GM23338 (cell line): Measurements from ENCODE around the gene PDZD7. TPM values are rescaled to one million over a fixed set of nuclear protein-coding genes. Genes with fewer than 3 reads are reported as not detected.

Source experiments
- ATAC-seq: fragments of 200-7000 bp; cut with Tn5 transposase; 3 replicates; pipeline ENCODE4 v1.9.1; 2020
- DNase-seq: peaks from one replicate; pipeline ENCODE4 v3.0.0-alpha.2; 2015; ENCODE audit warnings: low spot score
- H2AFZ ChIP-seq: fragments of 200-600 bp; sonication (generic); 2 replicates; pipeline ENCODE4 v1.8.0; 2016; ENCODE audit warnings: antibody characterized with exemption, mild to moderate bottlenecking, moderate library complexity
- H3F3A ChIP-seq: fragments of 200-600 bp; sonication (generic); replicated peaks from 2 replicates; pipeline ENCODE4 v1.8.0; 2017; ENCODE audit warnings: antibody characterized with exemption, mixed run types, low read depth
- H3K27ac ChIP-seq: fragments of 200-600 bp; sonication (generic); 2 replicates; pipeline ENCODE4 v1.6.1; 2016; ENCODE audit warnings: low read depth
- H3K27me3 ChIP-seq: fragments of 200-600 bp; sonication (generic); 2 replicates; pipeline ENCODE4 v1.8.0; 2016; ENCODE audit warnings: mild to moderate bottlenecking, mixed run types, moderate library complexity; ENCODE audit not compliant: insufficient read depth
- H3K36me3 ChIP-seq: fragments of 200-600 bp; sonication (generic); 2 replicates; pipeline ENCODE4 v1.8.0; 2016; ENCODE audit warnings: mild to moderate bottlenecking; ENCODE audit not compliant: insufficient read depth
- H3K4me1 ChIP-seq: fragments of 200-600 bp; sonication (generic); 2 replicates; pipeline ENCODE4 v1.8.0; 2016; ENCODE audit warnings: mild to moderate bottlenecking, moderate library complexity; ENCODE audit not compliant: insufficient read depth
- H3K4me2 ChIP-seq: fragments of 200-600 bp; sonication (generic); 2 replicates; pipeline ENCODE4 v1.7.1; 2017; ENCODE audit warnings: mixed run types
- H3K4me3 ChIP-seq: fragments of 200-600 bp; sonication (generic); 2 replicates; pipeline ENCODE4 v1.6.1; 2016; ENCODE audit warnings: mixed run types
- H3K79me2 ChIP-seq: fragments of 200-600 bp; sonication (generic); replicated peaks from 2 replicates; pipeline ENCODE4 v1.8.0; 2017; ENCODE audit warnings: mild to moderate bottlenecking; ENCODE audit not compliant: insufficient read depth
- H3K9me2 ChIP-seq: fragments of 200-600 bp; sonication (generic); 2 replicates; pipeline ENCODE4 v1.8.0; 2017; ENCODE audit not compliant: insufficient read depth
- H4K20me1 ChIP-seq: fragments of 200-600 bp; sonication (generic); replicated peaks from 2 replicates; pipeline ENCODE4 v1.8.0; 2017; ENCODE audit warnings: mild to moderate bottlenecking; ENCODE audit not compliant: insufficient read depth
- H3K27ac Mint-ChIP-seq: 2 replicates; pipeline ENCODE4 v1.8.0; 2020; ENCODE audit warnings: inconsistent platforms, mild to moderate bottlenecking, moderate library complexity, mixed read lengths
- H3K27me3 Mint-ChIP-seq: 3 replicates; pipeline ENCODE4 v1.8.0; 2022; ENCODE audit warnings: low read depth, mild to moderate bottlenecking, moderate library complexity, mixed read lengths, inconsistent platforms; ENCODE audit not compliant: insufficient read depth, poor library complexity
- H3K36me3 Mint-ChIP-seq: 3 replicates; pipeline ENCODE4 v1.8.0; 2021; ENCODE audit warnings: low read depth, mild to moderate bottlenecking, inconsistent platforms, moderate library complexity, mixed read lengths
- H3K4me1 Mint-ChIP-seq: 3 replicates; pipeline ENCODE4 v1.8.0; 2020; ENCODE audit warnings: mild to moderate bottlenecking, inconsistent platforms, mixed read lengths
- H3K4me3 Mint-ChIP-seq: 3 replicates; pipeline ENCODE4 v1.8.0; 2021; ENCODE audit warnings: moderate library complexity, mild to moderate bottlenecking, inconsistent platforms, mixed read lengths
- H3K9me3 Mint-ChIP-seq: 3 replicates; pipeline ENCODE4 v1.8.0; 2020; ENCODE audit warnings: moderate library complexity, mild to moderate bottlenecking, inconsistent platforms, mixed read lengths
- CREB1 ChIP-seq: fragments of 250-450 bp; sonication (Bioruptor Pico); IDR thresholded peaks from 2 replicates; pipeline ENCODE4 v1.5.0; 2020; ENCODE audit warnings: low read depth, mild to moderate bottlenecking, moderate library complexity
- CTCF ChIP-seq, 2 experiments: fragments of 200-600 bp in 1 of 2; sonication (generic) in 1 of 2; conservative IDR thresholded peaks; 2 replicates each; pipeline versions ENCODE4 v1.5.1 to v1.6.1; 2016 to 2017; ENCODE audit warnings: antibody characterized with exemption in 2 of 2, low read depth in 2 of 2, mild to moderate bottlenecking in 2 of 2, moderate library complexity in 1 of 2
- EZH2 ChIP-seq: fragments of 200-600 bp; sonication (generic); IDR thresholded peaks from one replicate; pipeline ENCODE4 v1.8.0; 2017; ENCODE audit warnings: antibody characterized with exemption, mild to moderate bottlenecking, low read depth; ENCODE audit not compliant: unreplicated experiment
- EZH2phosphoT487 ChIP-seq: fragments of 200-600 bp; sonication (generic); IDR thresholded peaks from one replicate; pipeline ENCODE4 v1.8.1; 2018; ENCODE audit warnings: antibody characterized with exemption; ENCODE audit not compliant: unreplicated experiment
- JUNB ChIP-seq: IDR thresholded peaks from one replicate; pipeline ENCODE4 v1.6.1; 2016; ENCODE audit warnings: antibody characterized with exemption; ENCODE audit not compliant: unreplicated experiment
- POLR2AphosphoS5 ChIP-seq: IDR thresholded peaks from 2 replicates; pipeline ENCODE4 v1.6.1; 2016; ENCODE audit warnings: antibody characterized with exemption, low read depth
- ZNF114 ChIP-seq: fragments of 250-450 bp; sonication (Bioruptor Pico); IDR thresholded peaks from 2 replicates; pipeline ENCODE4 v1.5.0; 2020; ENCODE audit warnings: mild to moderate bottlenecking, moderate library complexity
- ZNF331 ChIP-seq: fragments of 250-450 bp; sonication (Bioruptor Pico); IDR thresholded peaks from 2 replicates; pipeline ENCODE4 v1.5.0; 2020; ENCODE audit warnings: low read depth, mild to moderate bottlenecking, moderate library complexity
- polyA plus RNA-seq: library from polyadenylated mRNA; unstranded; fragments of >200 nt; fragmentation: Nextera tagmentation; extraction: Ambion mirVana; gene quantifications from 2 replicates; pipeline ENCODE4 v1.2.1, GENCODE V29; 2016
- total RNA-seq: library from RNA; depleted of rRNA; stranded (reverse); fragments of >200 nt; shearing (Covaris generic); gene quantifications from 2 replicates; pipeline ENCODE4 v1.2.3, GENCODE V29; 2014

Gene PDZD7
- total and polyA plus RNA-seq, 2 experiments from 2014 or later, result 1.7 to 2.3 TPM

DNA sequence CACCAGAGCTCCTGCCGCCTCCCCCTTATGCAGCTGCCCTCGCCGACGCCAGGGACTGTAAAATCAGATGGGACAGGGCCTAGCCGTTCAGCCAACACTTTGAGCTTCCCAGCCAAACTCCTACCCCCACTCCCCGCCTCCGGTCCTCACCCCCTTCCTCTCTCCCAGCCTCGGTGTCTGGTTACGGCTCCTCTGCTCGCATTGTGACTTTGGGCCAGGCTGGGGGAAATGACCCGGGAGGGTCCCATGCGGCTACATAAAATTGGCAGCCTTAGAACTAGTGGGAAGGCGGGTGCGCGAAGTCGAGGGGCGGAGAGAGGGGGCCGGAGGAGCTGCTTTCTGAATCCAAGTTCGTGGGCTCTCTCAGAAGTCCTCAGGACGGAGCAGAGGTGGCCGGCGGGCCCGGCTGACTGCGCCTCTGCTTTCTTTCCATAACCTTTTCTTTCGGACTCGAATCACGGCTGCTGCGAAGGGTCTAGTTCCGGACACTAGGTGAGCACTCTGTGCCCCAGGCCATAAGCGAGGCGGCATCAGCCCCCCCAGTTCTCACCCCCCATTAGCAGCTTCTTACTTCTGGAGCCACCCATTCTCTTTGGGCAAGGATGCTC is 30.8 kb upstream of the PDZD7 start, which contains the start of gene KAZALD1:
Gene KAZALD1 (plus strand): TSS at position 366 of the 608 bp plus-strand sequence. CDS start 604 bp downstream, outside the sequence.
- Mint-ChIP-seq H3K9me3 (peaks cover 2% of the 10 kb centered on the region; the same call in 1 of the 3 replicates), H3K36me3 (no peaks in the 10 kb centered on the region), H3K4me1 (peaks cover 39% of the 10 kb centered on the region), H3K4me3 (peak within 1 kb of the TSS; percentile 86), H3K27ac (peak within 1 kb of the TSS; percentile 99), H3K27me3 (peaks cover 66% of the 10 kb centered on the region)
- peaks cover 57% of the 10 kb centered on the region for H3K27me3 ChIP-seq
- TF ChIP-seq EZH2, result peak; percentile 74
- TF ChIP-seq JUNB, result no peak
- peak within 1 kb of the TSS; percentile 99 for H2AFZ ChIP-seq
- DNase-seq, result peak; percentile 79
- peaks cover 12% of the 10 kb centered on the region; the same call in 1 of the 2 replicates for H3K79me2 ChIP-seq
- H4K20me1 ChIP-seq, result peaks cover 20% of the 10 kb centered on the region
- H3K4me2 ChIP-seq, result peak within 1 kb of the TSS; percentile 93
- no peaks in the 10 kb centered on the region for H3K36me3 ChIP-seq
- peak within 1 kb of the TSS; percentile 88; the same call in 1 of the 2 replicates for H3K27ac ChIP-seq
- H3F3A ChIP-seq, result peaks cover 21% of the 10 kb centered on the region; the same call in 1 of the 2 replicates
- H3K4me3 ChIP-seq, result peak within 1 kb of the TSS; percentile 87
- ATAC-seq, result peak; percentile 29
- peaks cover 37% of the 10 kb centered on the region for H3K4me1 ChIP-seq
- no peaks in the 10 kb centered on the region for H3K9me2 ChIP-seq

GRCh38 chr10:101060951-101061623 is 30.2 kb upstream of the PDZD7 start:
- peaks cover 21% of the 10 kb centered on the region; the same call in 1 of the 2 replicates for H3F3A ChIP-seq
- Mint-ChIP-seq H3K4me3 (peak overlapping the region; percentile 86), H3K27ac (peak overlapping the region; percentile 99), H3K27me3 (peaks cover 59% of the 10 kb centered on the region), H3K4me1 (peaks cover 37% of the 10 kb centered on the region), H3K9me3 (0 out of 3 replicates have a peak, but pooled peaks cover 2% of the 10 kb centered on the region), H3K36me3 (no peaks in the 10 kb centered on the region)
- H3K79me2 ChIP-seq, result peaks cover 17% of the 10 kb centered on the region; the same call in 1 of the 2 replicates
- H3K4me1 ChIP-seq, result peaks cover 35% of the 10 kb centered on the region
- H3K4me3 ChIP-seq, result peak overlapping the region; percentile 87
- H3K4me2 ChIP-seq, result peak overlapping the region; percentile 93
- H4K20me1 ChIP-seq, result peaks cover 24% of the 10 kb centered on the region
- H2AFZ ChIP-seq, result peak overlapping the region; percentile 99
- no peak for TF ChIP-seq JUNB
- peak; percentile 42 for TF ChIP-seq POLR2AphosphoS5
- H3K9me2 ChIP-seq, result no peaks in the 10 kb centered on the region
- peaks cover 54% of the 10 kb centered on the region for H3K27me3 ChIP-seq
- no peaks in the 10 kb centered on the region for H3K36me3 ChIP-seq
- ATAC-seq, result peak; percentile 58
- DNase-seq, result peak; percentile 95
- peak overlapping the region; percentile 88 for H3K27ac ChIP-seq

GRCh38 chr10:101060036-101060950 is 29.4 kb upstream of the PDZD7 start:
- Histone ChIP-seq H3K79me2 (peaks cover 17% of the 10 kb centered on the region; the same call in 1 of the 2 replicates), H3K4me1 (peaks cover 28% of the 10 kb centered on the region), H2AFZ (peak overlapping the region; percentile 99), H3K27me3 (peaks cover 46% of the 10 kb centered on the region), H3K4me3 (peak overlapping the region; percentile 87), H3K9me2 (no peaks in the 10 kb centered on the region), H3F3A (peaks cover 21% of the 10 kb centered on the region; the same call in 1 of the 2 replicates), H4K20me1 (peaks cover 28% of the 10 kb centered on the region), H3K27ac (peak overlapping the region; percentile 88), H3K4me2 (peak overlapping the region; percentile 93), H3K36me3 (no peaks in the 10 kb centered on the region)
- Mint-ChIP-seq H3K4me1 (peaks cover 32% of the 10 kb centered on the region), H3K27me3 (peaks cover 51% of the 10 kb centered on the region), H3K4me3 (peak overlapping the region; percentile 86), H3K9me3 (0 out of 3 replicates have a peak, but pooled peaks cover 2% of the 10 kb centered on the region), H3K27ac (peak overlapping the region; percentile 99), H3K36me3 (no peaks in the 10 kb centered on the region; the same call in 2 of the 3 replicates)
- peak; percentile 97 for DNase-seq
- peak; percentile 24 for ATAC-seq
- TF ChIP-seq ZNF331 (CRISPR knock-in tag) (no peak), EZH2phosphoT487 (no peak), CREB1 (CRISPR knock-in tag) (0 out of 2 replicates have a peak, but pooled peaks have one; percentile 30), EZH2 (peak; percentile 38), POLR2AphosphoS5 (no peak; the same call in none of the 2 replicates), ZNF114 (no peak), CTCF (conservative IDR thresholded peaks at IDR 0.05; ENCODE audit: low read depth in 2 of 2) (peak; percentile 89 to 97), JUNB (no peak)
